ENCODE results near the gene TRAPPC10.

Gene TRAPPC10

DNA sequence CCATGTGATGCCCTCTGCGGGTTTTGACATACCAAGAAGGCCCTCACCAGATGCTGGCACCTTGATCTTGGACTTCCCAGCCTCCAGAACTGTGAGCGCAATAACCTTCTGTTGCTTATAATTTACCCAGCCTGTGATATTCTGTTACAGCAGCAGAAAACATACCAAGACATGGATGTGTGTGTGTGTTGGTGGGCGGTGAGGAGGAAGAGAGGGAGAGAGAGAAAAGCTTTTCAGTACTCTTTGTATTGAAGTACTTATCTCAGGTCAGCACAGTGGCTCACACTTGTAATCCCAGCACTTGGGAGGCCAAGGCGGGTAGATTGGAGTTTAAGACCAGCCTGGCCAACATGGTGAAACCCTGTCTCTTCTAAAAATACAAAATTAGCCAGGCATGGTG, 23.1 kb downstream of the TRAPPC10 start:
- no peak for DNase-seq (ENCODE audit: low spot score)

DNA sequence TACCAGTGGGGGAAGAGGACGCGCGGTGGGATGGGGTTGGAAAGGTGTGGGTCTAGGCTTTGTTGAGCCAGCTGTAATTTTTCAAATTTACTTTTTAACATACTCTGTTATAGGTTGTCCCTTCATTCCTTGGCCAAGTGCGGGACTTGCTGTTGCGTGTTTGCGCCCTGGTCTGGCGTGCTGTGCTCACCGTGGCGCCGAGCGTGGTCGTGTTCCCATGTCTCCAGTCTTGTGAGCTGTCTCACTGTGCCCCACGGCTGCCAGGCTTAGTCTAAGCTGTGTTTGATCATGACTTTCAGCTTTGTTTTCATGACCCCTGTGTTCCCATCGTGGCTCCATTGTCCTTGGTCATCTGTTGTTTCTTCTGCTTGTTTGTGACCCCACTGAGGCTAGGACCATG, 26.0 kb downstream of the TRAPPC10 start:
- no peak for DNase-seq (ENCODE audit: low spot score)

DNA sequence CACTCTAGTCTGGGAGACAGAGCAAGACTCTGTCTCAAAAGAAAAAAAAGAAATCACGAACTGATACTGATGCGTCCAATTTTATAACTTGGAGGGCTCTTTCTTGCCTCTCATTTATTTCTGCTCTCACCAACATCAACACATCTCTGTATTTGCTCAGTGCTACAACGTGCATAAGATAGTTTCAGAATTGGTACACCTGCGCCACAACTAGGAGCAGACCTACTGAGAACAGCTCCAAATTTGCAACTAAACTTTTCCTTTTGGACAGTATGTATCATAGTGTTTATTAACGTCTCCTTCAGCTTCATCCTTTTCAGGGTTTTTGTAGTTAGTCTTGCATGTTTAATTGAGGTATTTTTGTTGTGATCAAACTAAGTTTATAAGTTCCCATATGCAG, 27.7 kb downstream of the TRAPPC10 start:
- no peak for DNase-seq (ENCODE audit: low spot score)

DNA sequence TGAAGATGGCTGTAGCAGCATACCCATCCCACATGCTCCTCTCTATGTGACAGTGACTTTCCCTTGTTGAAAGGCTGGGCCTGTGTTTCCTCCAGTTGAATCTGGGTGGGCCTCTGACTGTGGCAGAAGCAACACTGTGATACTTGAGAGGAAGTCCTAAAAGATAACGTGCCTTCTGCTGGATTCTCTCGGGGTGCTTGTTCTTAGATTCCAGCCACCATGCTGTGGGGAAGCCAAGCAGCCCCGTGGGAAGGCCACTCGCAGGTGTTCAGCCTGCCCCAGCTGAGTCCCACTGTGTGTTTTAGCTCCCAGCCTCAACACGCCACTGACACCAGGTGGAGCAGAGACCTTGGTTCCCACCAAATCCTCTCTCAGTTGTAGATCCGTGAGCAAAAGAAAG, 31.5 kb downstream of the TRAPPC10 start:
- DNase-seq (ENCODE audit: low spot score) = no peak

DNA sequence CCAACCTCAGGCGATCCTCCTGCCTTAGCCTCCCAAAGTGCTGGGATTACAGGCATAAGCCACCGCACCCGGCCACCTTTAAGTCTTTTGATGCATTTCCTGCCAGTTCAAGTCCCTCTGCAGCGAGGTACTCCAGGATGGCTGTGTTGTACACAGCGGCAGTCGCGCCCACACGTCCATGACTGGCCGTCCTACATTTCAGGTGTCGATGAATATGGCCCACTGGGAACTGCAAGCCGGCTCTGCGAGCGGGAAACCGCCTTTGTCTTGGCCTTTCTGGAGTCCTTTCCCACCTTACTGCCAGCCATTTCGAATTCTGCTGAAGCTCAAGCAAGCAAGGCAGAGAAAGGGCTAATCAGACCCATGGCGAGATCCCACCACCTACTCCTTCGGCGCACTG, 34.6 kb downstream of the TRAPPC10 start:
- no peak for DNase-seq (ENCODE audit: low spot score)

DNA sequence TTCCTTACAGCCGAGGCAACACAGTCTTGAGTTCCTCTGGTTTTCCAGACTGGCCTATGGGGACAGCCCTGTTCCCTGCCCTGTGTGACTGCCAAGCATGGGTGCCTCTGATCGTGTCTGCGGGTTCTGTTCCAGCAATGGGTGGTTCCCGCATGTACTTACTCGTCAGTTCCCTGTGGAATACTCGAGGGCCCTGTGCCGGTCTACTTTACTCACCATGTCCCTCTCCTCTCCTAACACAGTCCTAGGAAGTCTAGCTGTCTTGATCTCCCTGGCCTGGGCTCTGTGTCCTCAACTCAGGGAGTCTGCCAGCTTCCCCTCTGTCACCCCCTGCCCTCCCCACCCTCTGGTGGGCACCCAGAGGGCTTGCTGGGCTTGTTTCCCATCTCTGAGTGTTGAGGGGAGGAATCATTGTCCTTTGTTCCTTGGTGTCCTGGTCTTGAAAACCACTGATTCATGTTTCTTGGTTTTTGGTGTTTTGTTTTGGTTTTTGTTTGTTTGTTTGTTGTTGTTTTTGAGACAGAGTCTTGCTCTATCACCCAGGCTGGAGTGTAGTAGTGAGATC, 36.0 kb downstream of the TRAPPC10 start:
- no peak for DNase-seq (ENCODE audit: low spot score)

DNA sequence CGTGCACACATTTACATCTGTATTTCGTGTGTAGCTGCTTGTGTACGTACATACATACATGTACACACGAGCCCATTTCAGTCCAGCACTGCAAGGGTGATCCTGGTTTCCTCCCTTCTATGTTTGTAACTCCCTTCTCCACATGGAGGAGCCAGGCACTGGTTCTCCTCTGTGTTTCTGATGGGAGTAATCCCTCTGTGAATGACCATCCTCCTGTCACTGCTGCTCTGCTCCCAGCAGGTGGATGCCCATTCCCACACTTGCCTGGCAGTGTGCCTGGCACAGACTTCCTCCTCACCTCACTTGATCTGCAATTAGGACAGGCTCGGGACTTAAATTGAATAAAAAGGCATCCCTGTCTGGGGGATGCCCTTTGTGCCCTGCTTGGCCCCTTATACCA, 37.1 kb downstream of the TRAPPC10 start:
- no peak for DNase-seq (ENCODE audit: low spot score)

DNA sequence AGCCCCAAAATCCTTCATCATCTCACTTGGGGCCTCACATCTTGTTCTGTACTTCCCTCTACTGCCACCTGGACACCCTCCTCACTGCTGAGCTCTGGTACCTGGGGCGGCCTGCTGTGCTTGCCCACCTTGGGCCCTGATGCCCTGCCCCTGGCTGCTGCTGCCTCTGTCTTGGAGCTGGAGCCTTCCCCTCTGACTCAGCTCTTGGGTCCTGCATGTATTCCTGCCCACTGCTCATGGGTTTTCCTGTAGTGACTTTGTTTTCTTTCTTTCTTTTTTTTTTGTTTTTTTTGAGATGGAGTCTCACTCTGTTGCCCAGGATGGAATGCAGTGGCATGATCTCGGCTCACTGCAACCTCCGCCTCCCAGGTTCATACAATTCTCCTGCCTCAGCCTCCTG, 37.5 kb downstream of the TRAPPC10 start:
- DNase-seq (ENCODE audit: low spot score) = no peak

DNA sequence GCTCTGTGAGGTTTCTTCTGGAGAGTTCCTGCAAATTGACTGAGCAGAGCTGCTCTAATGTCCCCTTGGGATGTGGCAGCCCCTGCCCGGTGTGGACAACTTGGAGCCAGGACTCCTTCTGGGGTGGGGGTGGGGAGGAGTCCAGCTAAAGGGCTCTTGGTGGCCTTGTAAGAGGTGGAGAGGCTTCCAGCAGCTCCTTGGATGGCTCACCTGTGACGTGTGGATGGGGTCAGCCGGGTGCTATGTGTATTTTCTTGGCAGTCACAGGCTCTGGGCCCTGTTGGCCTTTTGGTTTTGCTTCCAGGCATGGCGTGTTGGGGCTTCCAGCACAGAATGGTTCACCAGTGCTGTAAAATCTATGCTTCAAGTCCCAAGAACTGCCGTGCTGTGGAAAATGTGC, 38.2 kb downstream of the TRAPPC10 start:
- no peak for DNase-seq (ENCODE audit: low spot score)

DNA sequence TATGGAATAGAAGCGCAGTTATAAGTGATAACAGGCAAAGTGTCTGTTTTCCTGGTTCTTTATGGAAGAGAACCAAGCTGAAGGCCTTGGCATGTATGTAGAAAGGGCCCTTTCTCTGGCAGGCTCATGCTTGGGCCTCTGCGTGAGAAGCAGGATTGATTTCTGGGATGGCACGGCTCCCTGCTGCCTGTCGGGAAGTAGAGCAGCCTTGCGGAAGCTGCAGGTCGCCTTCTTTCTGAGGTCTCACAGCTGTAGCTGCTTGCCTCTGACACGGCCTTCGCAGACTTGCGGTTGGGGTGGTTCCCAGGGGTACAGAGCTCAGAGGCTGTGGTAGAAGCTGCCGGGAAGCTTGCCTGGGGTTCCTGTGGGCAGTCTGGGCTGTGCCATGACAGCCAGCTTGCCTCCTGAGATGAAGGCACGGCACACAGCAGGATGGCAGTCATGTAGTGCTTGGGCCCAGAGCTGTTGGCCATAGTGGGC, 39.4 kb downstream of the TRAPPC10 start:
- DNase-seq (ENCODE audit: low spot score) = no peak

DNA sequence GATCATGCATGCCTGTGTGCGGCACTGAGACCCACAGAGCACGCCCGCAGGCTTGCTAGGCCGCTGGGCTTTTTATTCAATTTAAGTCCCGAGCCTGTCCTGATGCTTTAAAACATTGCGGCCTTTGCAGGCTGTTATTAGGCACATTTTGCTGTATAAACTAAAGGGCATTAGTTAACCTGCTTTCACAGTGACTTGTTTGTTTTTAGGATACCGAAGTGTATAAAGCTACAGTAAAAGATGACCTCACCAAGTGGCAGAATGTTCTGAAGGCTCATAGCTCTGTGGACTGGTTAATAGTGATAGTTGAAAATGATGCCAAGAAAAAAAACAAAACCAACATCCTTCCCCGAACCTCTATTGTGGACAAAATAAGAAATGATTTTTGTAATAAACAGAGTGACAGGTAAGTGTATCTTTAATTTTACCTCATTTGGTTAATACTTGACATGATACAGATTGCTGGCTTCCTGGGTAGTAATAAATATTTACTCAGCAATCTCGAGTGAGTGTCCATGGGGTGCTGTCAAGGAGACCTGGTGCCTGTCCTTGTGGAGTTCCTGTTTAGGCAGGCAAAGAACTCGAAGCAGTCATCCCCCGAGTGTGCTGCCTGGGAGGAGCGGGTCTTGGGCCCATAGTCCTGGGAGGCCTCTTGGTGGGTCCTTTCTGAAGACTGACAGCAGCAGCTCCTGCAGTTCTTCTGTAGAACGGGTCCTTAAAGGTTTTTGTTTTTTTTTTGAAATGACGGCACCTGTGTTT, 40.1 kb downstream of the TRAPPC10 start:
- no peak for DNase-seq (ENCODE audit: low spot score)

DNA sequence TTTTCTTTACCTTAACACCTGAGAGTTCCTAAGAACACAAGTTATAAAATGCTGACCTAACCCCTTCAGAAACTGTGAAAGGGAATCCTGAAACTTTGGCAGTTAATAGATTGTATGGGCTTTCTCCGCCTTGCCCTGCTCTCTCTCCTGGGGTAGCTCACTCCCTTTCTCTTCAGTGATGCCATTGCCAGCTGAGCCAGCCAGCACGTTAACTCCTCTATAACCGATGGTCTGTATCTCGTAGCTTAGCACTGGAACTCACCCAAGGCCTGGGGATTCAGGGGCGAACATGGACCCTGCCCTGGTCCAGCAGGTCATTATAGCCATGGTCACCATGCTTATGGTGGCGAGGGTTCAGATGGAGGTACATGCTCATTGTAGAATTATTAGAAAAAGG, 40.7 kb downstream of the TRAPPC10 start:
- DNase-seq (ENCODE audit: low spot score) = no peak

DNA sequence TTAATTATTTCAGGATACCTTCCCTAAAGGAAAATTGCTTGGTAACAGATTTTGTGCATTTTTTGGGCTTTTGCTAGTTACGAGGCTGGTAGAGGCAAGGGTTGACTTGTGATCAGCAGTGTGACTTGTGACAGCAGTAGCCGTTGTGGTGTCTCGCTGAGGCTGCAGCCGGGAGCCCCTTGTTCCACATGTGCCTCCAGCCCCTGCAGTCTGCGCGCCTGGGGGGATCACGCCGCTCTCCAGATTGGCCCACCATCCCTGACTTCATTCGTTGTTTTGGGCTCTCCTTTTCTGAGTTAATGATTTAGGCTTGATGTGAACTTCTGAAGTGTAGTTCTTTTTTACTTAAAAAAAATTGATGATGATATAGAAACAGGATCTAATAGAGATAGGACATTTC, 41.5 kb downstream of the TRAPPC10 start:
- DNase-seq (ENCODE audit: low spot score) = no peak

DNA sequence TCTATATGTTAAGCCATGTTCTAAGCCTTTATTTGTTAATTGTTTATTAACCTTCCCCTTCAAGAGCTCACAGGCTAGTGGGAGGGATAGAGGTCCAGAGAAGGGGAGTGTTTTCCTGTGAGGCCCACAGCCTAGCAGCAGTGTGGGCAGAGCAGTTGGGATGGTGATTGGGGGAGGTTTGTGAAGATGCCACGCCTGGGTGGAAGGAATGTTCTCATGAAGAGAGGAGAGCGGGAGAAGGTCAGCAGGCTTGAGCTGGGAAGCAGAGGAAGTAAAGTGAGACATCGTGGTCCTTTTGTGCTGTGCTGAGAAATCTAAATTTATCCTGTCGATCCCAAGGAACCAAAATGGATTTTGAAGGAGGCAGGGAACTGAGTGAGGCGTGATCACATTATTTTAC, 42.6 kb downstream of the TRAPPC10 start:
- DNase-seq (ENCODE audit: low spot score) = no peak

DNA sequence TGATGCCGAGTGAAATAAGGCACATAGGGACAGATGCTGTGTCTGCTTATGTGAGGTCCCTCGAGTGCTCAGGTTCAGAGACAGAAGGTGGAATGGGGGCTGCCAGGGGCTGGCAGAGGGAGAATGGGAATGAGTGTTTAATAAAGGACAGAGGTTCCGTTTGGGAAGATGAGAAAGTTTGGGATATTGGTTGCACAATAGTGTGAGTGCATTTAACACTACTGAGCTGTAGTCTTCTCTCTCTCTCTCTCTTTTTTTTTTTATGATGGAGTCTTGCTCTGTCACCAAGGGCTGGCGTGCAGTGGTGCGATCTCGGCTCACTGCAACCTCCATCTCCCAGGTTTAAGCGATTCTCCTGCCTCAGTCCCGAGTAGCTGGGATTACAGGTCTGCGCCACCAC, 44.9 kb downstream of the TRAPPC10 start:
- no peak for DNase-seq (ENCODE audit: low spot score)

DNA sequence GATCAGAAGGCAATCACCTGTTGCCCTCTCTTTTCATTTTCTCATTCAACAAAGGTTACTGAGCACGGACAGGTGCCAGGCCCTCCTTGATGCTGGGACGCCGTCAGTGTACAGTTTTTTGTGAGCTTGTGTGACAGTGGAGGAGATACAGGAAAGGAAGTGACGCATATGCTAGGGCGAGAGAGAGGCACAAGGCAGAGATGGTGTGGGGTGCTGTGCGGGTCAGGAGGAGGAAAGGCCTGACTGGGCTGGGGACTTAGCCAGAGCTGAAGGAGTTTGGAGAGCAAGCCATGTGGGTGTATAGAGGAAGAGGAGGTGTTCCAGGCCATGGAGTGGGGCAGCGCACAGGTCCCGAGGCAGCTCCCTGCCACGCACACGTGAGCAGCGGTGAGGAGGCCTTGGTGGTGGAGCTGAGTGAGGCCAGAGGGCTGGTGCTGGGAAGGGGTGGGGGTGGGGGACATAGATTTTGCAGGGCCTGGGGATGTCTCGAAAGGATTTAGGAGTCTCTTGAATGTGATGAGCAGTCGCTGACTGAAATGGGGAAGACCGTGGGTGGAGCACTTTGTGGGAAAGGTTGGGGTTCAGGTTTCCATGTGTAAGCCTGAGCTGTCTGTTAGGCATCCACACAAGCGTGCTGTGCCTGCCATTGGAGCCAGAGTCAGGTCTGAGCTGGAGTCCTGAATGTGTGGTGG, 46.0 kb downstream of the TRAPPC10 start:
- no peak for DNase-seq (ENCODE audit: low spot score)

DNA sequence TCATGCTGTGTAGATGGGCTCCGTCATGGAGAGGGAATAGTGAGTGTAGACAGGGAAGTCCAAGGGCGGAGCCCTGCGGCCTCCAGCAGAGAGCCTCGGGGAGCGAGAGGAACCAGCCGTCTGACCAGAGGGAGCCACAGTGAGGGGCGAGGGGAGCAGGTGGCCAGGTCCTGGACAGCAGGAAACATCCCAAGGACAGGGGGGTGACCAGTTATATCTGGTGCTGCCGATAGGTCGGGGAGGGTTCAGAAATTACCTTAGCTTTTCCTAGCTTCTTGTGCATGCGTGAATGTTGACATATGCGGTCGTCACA, 46.5 kb downstream of the TRAPPC10 start:
- DNase-seq (ENCODE audit: low spot score) = no peak

DNA sequence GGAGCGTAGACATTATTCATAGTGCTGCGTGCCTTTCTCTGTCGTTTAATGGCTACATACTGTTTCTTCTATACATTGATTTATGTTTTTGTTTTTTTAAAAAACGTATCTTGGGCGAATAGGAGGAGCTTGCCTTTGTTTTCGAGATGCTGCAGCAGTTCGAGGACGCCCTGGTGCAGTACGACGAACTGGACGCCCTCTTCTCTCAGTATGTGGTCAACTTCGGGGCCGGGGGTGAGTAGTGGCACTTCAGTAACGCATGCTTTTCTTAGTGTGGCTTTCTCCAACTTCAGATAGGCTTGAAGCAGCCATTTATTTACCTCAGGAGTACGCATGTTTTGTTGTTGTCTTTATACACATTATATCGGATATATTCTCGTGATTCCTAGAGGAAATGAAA, 46.9 kb downstream of the TRAPPC10 start:
- DNase-seq (ENCODE audit: low spot score) = no peak

DNA sequence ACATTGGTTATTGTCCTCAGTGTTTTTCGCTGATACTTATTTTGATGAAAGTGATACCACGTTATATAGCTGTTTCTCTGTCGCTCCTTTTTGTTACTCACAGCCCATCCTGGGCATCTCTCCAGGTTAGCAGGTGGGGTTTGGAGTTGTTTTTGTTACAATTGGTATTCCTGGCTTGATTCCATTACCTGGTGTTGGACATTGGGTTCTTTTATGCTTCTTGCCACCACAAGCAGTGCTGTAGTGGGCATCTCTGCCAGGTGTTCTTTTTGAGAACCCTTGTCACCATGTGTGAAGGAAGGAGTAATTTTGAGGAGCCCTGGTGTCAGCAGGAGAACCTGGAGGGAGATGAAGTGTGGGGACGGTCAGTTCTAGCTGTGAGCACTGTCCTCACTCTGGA, 47.6 kb downstream of the TRAPPC10 start:
- no peak for DNase-seq (ENCODE audit: low spot score)

DNA sequence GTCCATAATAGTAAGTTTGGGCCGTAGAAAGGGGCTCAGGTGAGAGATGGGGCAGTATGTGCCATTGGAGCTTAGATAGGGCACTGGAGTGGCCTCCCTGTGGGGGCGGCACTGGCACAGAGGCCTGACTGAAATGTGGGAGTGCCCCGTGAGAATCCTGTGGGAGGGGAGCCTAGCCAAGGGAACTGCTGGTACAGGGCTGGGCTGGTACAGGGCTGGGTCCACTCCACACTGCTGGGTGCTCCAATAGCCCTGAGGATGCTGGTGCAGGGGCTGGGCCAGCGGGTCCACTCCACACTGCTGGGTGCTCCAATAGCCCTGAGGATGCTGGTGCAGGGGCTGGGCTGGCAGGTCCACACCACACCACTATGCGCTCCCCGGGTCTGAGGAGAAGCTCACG, 50.3 kb downstream of the TRAPPC10 start:
- DNase-seq (ENCODE audit: low spot score) = no peak

DNA sequence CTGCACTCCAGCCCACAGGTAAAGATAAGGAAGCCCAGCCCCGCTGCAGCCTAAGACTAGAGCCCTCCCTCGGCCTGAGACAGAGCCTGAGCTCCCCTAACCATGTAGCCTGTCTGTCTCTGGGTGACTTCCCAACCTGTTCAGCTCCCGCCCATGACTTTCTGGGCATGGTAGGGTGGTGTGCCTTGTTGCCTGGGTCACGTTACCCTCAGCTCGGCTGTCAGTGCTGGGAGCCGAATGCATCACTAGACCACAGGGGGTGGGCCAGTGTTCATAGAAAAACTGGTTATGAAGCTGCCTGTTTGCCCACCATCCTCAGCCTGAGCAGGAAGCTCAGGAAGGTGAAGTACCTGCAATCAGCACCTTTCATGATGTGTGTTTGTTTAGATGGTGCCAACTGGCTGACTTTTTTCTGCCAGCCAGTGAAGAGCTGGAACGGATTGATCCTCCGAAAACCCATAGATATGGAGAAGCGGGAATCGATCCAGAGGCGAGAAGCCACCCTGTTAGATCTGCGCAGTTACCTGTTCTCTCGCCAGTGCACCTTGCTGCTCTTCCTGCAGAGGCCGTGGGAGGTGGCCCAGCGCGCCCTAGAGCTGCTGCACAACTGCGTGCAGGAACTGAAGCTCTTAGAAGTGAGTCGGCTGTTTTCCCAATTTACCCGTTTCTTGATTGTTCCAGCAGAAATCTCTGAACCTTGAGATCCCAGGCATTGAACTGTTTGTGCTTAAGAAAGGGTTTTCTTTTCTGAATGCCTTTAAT, 51.2 kb downstream of the TRAPPC10 start:
- no peak for DNase-seq (ENCODE audit: low spot score)

DNA sequence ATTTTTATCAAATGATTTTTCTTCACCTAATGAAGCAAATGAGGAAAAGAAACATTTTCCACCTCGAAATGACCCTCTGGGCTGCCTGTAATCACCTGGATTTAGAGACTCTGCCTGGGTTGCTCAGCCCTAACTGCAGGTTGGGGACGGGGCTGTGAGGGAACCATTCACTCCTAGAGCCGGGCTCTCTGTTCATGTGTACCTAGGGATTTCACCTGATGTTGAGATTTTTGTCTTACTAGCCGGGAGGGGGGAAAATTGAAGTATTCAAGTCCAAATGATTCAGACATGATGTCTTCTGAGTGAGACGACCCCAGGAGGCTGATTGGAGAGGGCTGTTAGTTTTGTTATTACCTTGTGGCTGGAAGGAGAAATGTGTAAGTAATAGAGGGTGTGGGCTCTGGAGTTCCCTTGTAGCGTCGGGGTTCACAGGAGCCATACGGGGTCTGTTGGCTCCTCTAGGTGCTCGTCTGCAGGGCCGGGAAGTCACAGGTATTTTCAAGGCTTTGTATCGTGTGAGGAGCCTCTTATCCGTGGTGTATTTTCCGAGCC, 52.8 kb downstream of the TRAPPC10 start:
- DNase-seq (ENCODE audit: low spot score) = no peak

DNA sequence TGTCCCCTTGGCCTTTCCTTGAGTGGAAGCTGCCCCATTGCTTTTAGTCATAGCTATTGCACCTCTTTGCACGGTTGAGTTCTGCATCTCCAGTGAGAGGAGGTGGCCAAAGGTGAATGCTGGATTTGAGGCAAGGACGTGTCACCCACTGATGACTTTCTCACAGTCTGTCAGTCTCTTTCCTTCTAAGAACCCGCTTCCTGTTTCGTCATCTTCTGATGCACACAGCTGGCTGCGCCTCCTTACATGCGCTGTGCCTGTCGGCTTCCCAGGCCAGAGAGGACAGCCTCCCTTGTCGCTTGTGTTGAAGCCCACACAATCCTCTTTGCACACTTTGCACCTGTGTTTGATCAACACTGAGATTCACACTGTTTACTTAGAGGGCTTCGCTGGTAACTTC, 53.3 kb downstream of the TRAPPC10 start:
- DNase-seq (ENCODE audit: low spot score) = no peak
